Measurements from ENCODE around the gene TMEM72.

- TF ChIP-seq, protein P1, sequence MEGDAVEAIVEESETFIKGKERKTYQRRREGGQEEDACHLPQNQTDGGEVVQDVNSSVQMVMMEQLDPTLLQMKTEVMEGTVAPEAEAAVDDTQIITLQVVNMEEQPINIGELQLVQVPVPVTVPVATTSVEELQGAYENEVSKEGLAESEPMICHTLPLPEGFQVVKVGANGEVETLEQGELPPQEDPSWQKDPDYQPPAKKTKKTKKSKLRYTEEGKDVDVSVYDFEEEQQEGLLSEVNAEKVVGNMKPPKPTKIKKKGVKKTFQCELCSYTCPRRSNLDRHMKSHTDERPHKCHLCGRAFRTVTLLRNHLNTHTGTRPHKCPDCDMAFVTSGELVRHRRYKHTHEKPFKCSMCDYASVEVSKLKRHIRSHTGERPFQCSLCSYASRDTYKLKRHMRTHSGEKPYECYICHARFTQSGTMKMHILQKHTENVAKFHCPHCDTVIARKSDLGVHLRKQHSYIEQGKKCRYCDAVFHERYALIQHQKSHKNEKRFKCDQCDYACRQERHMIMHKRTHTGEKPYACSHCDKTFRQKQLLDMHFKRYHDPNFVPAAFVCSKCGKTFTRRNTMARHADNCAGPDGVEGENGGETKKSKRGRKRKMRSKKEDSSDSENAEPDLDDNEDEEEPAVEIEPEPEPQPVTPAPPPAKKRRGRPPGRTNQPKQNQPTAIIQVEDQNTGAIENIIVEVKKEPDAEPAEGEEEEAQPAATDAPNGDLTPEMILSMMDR (conservative IDR thresholded peaks at IDR 0.05), result no peak
- TF ChIP-seq EZH2 (IDR thresholded peaks at IDR 0.05; ENCODE audit: low read depth), result no peak
Measured at GRCh38 chr10:44865289-44865671, 45.9 kb upstream of the TMEM72 start.
